Psoas muscle (tissue), 8 donors: ENCODE data around the gene DCTPP1. TPM values are rescaled to one million over a fixed set of nuclear protein-coding genes. Genes with fewer than 3 reads are reported as not detected.

ENCODE experiments used
- ATAC-seq, 4 donors: fragments of 200-7000 bp; cut with Tn5 transposase; one replicate each; pipeline ENCODE4 v1.9.1; 2020; ENCODE audit warnings: moderate library complexity in 3 of 4, mild to moderate bottlenecking in 2 of 4
- DNase-seq, 2 donors: peaks; one replicate each; pipeline ENCODE4 v3.0.0-alpha.2; 2020
- H3K27ac ChIP-seq: fragments of 200-600 bp; one replicate; pipeline ENCODE4 v1.8.0; 2022
- H3K27me3 ChIP-seq, 3 donors: fragments of 200-600 bp in 1 of 3; one replicate each; pipeline versions ENCODE4 v1.6.1 to v1.8.0; 2013 to 2022; ENCODE audit warnings: low read length in 2 of 3, mild to moderate bottlenecking in 2 of 3, moderate library complexity in 1 of 3; ENCODE audit not compliant: insufficient read depth in 3 of 3
- H3K36me3 ChIP-seq, 2 donors: fragments of 200-600 bp in 1 of 2; one replicate each; pipeline versions ENCODE4 v1.6.1 to v1.8.0; 2013 to 2022; ENCODE audit warnings: low read depth in 1 of 2, mild to moderate bottlenecking in 1 of 2, moderate library complexity in 1 of 2; ENCODE audit not compliant: insufficient read depth in 1 of 2
- H3K4me1 ChIP-seq: fragments of 200-600 bp; one replicate; pipeline ENCODE4 v1.8.0; 2022
- H3K4me3 ChIP-seq: fragments of 200-600 bp; one replicate; pipeline ENCODE4 v1.8.0; 2022; ENCODE audit warnings: mild to moderate bottlenecking
- H3K9me3 ChIP-seq: fragments of 200-600 bp; one replicate; pipeline ENCODE4 v1.8.0; 2022
- CTCF ChIP-seq: fragments of 200-600 bp; IDR thresholded peaks from one replicate; pipeline ENCODE4 v1.8.0; 2022; ENCODE audit warnings: antibody characterized with exemption
- WGBS, 3 donors: extraction: QIAGEN DNeasy Blood & Tissue Kit; methylation state at CpG; one replicate each; pipeline versions ENCODE4 v1.1.6 to v1.1.7; 2013; 5-methylcytosine and 5-hydroxymethylcytosine counted together
- intact Hi-C, 2 donors: fragments of 100-400 bp; cut with DNase I; formaldehyde crosslinking; loops; one replicate each; pipeline versions ENCODE4 v1.11.0 to v1.14.2; 2022
- polyA plus RNA-seq, 3 donors: library from polyadenylated mRNA; stranded (reverse); fragments of 200-250 nt; gene quantifications; one replicate each; pipeline ENCODE4 v1.2.3, GENCODE V29; 2013
- total RNA-seq, 4 donors: library from RNA; stranded (reverse); fragmentation: NEBNext Ultra II Directional in 2 of 4; extraction: Animal tissue kit (Norgen Biotek cat#: 25700) in 2 of 4; gene quantifications; one replicate each; pipeline versions ENCODE4 v1.2.1 to v1.2.4, GENCODE V29; 2021 to 2023
- donor health status: healthy with polysubstance abuse.
- donor health status: DM: no; HTN: no; CAD: no; lungs with moderate emphysema.
- donor health status: Bipolar disorder and iron deficiency.
- donor health status: healthy.
- donor health status: DM: yes; HTN: yes; CAD: no.
- donor health status: DM: no; HTN: no; CAD: no.
- donor health status: DM: no; HTN: no; CAD: no.
- donor health status: DM: yes; HTN: yes; CAD: no.

The DCTPP1 gene
- total and polyA plus RNA-seq, 7 donors, result 23.3 to 84.2 (median 42.2) TPM

GRCh38 chr16:30416624-30417528 lies 13.0 kb downstream of the DCTPP1 start:
- no peak for ATAC-seq
- WGBS, 3 donors, result 62 to 67% (median 63%) methylated on average over 18 of the region's 18 CpGs

GRCh38 chr16:30416047-30416603 lies 13.7 kb downstream of the DCTPP1 start:
- DNase-seq (no peak), ATAC-seq (no peak)
- H3K4me3 ChIP-seq, result no peak overlapping the region
- H3K27me3 ChIP-seq, result no peaks in the 10 kb centered on the region
- no peak overlapping the region for H3K27ac ChIP-seq
- TF ChIP-seq CTCF, result no peak
- intact Hi-C loops, result no loop called here
- H3K9me3 ChIP-seq, result no peaks in the 10 kb centered on the region
- no peaks in the 10 kb centered on the region for H3K4me1 ChIP-seq
- peaks cover 2 to 33% of the 10 kb centered on the region in 2 donors for H3K36me3 ChIP-seq
- 83 to 90% (median 88%) methylated on average over 4 of the region's 4 CpGs for WGBS, 3 donors

More at GRCh38 chr16:30416624-30417528, 13.0 kb downstream of the DCTPP1 start:
- no peak for DNase-seq
- TF ChIP-seq CTCF, result no peak
- no peaks in the 10 kb centered on the region for H3K9me3 ChIP-seq
- intact Hi-C loops, result no loop called here
- peaks cover 2 to 33% of the 10 kb centered on the region in 2 donors for H3K36me3 ChIP-seq
- no peaks in the 10 kb centered on the region for H3K4me1 ChIP-seq
- peak overlapping the region; percentile 72 for H3K4me3 ChIP-seq
- no peaks in the 10 kb centered on the region for H3K27me3 ChIP-seq
- peak overlapping the region; percentile 82 for H3K27ac ChIP-seq

GRCh38 chr16:30414159-30414558 lies 15.7 kb downstream of the DCTPP1 start:
- TF ChIP-seq CTCF, result no peak

GRCh38 chr16:30413112-30413806 lies 16.6 kb downstream of the DCTPP1 start:
- Histone ChIP-seq H3K9me3 (no peaks in the 10 kb centered on the region), H3K4me3 (no peak overlapping the region), H3K4me1 (peaks cover 15% of the 10 kb centered on the region), H3K36me3 (peaks cover 2 to 44% of the 10 kb centered on the region in 2 donors), H3K27me3 (no peaks in the 10 kb centered on the region), H3K27ac (peak overlapping the region; percentile 50)
- no peak for ATAC-seq
- 79 to 88% (median 82%) methylated on average over 6 of the region's 6 CpGs for WGBS, 3 donors
- intact Hi-C loops, result no loop called here
- TF ChIP-seq CTCF, result no peak
- no peak for DNase-seq

More at GRCh38 chr16:30414159-30414558, 15.7 kb downstream of the DCTPP1 start:
- peaks cover 2 to 38% of the 10 kb centered on the region in 2 donors for H3K36me3 ChIP-seq
- DNase-seq, result no peak
- H3K27me3 ChIP-seq, result no peaks in the 10 kb centered on the region
- H3K4me3 ChIP-seq, result no peak overlapping the region
- H3K4me1 ChIP-seq, result peaks cover 6% of the 10 kb centered on the region
- WGBS, 3 donors, result 48 to 72% (median 48%) methylated on average over 5 of the region's 5 CpGs
- intact Hi-C loops, result no loop called here
- H3K27ac ChIP-seq, result peak overlapping the region; percentile 50
- peak in 3 of 4 donors; percentile 15 to 41 (median 29) for ATAC-seq
- no peaks in the 10 kb centered on the region for H3K9me3 ChIP-seq
